HG03095 (cell line): ENCODE results near the gene FRMPD2.
"Not testable (repeated sequence)": the region's sequence is repeated elsewhere in the genome, so short reads cannot be mapped to it uniquely, and the experiment has no call there.

ENCODE experiments used
- ATAC-seq: cut with Tn5 transposase; IDR thresholded peaks from one replicate; pipeline ENCODE4 v1.9.1; 2021; ENCODE audit warnings: moderate library complexity; ENCODE audit not compliant: unreplicated experiment

FRMPD2 gene

GRCh38 chr10:48290286-48290685 is 15.8 kb upstream of the FRMPD2 start:
- ATAC-seq: no peak

GRCh38 chr10:48289501-48290238 is 15.2 kb upstream of the FRMPD2 start:
- ATAC-seq: peak; percentile 45

DNA sequence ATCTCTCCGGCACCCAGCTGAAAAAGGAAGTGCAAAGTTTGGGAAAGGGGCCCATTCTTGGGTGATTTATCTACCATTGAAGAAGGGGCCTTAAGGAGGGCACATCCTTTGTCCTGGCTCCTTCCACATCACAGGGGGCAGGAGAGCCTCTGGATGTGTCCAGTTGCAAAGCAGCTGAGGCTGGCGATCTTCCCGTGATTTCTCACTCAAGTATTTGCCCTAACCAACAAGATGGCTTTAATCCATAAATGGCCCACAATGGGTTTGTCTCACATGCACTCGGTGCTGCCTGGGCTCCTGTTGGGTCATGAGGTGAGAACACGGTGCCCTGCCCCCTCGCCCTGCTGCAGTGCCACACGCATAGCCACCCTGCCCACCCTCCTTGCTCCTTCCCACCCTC is 14.2 kb upstream of the FRMPD2 start:
- ATAC-seq: no peak

DNA sequence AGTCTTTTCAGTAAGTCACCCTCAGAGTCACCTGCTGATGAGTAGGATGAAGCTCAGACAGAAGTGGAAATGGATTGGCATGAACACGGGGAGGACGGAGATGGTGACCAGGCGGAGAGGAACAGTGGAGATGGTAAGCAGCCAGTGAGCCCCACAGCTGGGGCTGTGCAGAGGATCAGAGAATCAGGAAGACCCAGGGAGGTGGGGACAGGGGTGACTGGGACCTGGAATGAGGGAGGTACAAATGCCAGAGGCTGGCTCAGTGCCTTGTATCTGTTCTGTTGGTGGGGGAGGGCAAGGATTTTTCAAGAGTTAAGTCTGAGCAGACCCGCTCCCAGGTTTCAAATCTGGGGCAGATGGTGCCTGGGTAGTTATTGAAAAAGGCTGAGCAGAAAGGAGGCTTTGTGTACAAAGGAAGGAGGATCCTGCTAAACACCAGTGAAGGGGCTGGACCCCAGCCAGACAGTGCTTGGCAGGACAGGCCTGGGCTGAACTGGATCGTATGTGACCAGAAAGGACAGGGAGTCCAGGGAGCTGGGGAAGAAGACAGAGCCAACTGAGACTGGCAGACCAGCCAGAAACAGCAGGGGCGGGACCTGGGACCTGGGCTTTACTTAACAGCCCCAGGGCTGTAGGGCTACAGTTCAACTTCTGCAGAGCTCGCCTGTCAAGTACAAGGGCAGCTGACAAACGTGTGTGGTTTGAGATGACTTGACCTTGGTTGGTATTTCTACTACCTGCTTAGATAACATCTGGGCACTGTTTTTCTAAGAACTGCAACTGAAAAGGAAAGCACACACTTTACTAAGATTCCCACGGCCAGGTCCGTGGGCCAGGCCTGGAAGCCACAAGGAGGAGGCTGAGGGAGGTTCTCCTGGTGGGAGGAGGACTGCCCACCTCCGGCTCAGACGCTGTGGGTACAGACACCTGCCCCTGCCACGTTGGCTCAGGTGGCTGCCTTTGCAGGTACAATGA is 13.2 kb upstream of the FRMPD2 start:
- ATAC-seq: no peak

- ATAC-seq: no peak
These were observed 11.9 kb upstream of the FRMPD2 start for GRCh38 chr10:48286356-48286755.

DNA sequence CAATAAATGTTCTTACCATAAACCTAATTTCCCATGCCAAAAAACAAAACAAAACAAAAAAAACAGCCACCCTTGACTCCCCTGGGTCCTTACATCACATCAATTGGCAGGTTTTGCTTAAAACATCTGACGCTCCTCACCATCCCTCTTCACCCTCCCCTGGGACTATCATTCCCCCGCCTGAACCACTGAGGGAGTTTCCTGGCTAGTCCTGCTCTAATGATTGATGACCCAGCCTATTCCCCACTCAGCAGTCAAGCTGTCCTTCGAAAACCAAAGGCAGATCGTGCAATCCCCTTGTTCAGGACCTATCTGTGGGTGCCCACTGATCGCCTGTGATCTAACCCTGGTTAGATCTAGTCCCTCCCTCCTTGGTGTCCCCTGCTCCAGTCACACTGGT is 11.2 kb upstream of the FRMPD2 start:
- ATAC-seq: no peak

DNA sequence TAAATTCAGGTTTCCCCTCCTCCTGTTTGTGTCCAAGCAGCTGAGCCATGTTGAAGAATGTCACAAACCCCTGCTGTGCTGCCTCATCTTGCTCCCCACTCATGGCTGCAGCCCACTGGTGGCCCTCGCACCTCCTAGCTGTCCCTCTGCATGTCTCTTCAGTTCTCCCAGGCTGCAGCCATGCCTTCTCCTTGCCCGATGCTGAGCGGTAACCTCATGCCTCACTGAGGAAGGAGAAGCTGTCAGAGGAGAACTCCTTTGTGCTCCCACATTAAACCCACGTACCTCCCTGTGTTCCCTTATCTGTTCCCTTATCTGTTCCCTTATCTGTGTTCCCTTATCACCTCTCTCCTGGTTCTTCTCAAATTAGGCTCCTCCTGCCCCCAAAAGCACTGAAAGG is 10.3 kb upstream of the FRMPD2 start:
- no peak for ATAC-seq

GRCh38 chr10:48284002-48284546 is 9.6 kb upstream of the FRMPD2 start:
- no peak for ATAC-seq

DNA sequence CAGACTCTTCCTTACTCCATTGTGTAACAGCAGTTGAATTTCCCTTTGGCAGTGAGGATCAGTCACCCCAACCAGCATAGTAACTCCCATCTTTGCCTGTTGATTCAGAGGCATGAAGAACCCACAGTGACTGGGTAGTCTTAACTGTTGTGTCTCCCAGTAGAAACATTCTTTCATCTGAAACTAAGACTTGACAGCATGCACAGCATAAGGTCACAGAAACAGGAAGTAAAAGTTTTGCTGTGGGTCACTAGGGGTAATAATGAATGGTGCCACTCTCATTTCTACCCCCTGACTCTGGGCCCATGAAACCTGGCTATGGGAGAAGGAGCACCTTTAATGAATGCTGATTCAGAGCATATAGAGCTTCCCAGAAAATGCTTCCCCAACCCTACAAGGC is 8.3 kb upstream of the FRMPD2 start:
- ATAC-seq: peak; percentile 42

DNA sequence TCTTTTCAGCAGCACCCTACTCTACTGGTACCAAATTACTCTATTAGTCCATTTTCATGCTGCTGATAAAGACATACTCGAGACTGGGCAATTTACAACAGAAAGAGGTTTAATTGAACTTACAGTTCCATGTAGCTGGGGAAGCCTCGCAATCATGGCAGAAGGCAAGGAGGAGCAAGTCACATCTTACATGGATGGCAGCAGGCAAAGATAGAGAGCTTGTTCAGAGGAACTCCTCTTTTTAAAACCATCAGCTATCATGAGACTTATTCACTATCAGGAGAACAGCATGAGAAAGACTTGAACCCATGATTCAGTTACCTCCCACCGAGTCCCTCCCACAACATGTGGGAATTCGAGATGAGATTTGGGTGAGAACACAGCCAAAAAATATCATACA is 7.2 kb upstream of the FRMPD2 start:
- ATAC-seq: not testable (repeated sequence)

DNA sequence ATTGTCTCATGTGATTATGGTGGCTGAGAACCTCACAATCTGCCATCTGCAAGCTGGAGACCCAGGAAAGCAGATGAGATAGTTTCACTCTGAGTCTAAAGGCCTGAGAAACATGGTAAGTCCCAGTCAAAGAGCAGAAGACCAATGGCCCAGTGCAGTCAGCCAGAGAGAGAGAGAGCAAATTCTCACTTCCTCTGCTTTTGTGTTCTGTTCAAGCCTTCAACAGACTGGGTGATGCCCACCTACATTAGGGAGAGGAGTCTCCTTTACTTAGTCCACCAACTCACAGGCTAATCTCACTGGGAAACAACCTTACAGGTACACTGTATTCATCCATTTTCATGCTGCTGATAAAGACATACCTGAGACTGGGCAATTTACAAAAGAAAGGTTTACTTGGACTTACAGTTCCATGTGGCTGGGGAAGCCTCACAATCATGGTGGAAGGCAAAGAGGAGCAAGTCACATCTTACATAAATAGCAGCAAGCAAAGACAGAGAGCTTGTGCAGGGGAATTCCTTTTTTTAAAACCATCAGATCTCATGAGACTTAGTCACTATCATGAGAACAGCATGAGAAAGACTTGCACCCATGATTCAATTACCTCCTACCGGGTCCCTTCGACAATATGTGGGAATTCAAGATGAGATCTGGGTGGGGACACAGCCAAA is 4.7 kb upstream of the FRMPD2 start:
- peak; percentile 87 for ATAC-seq

DNA sequence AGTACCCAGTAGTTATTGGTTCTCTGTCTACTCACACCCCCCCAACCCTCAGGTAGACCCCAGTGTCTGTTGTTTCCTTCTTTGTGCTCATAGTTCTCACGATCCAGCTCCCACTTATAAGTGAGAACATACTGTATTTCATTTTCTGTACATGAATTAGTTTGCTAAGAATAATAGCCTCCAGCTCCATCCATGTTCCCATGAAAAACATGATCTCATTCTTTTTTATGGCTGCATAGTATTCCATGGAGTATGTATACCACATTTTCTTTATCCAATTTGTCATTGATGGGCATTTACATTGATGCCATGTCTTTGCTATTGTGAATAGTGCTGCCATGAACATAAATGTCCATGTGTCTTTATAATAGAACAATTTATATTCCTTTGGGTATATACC is 2.6 kb upstream of the FRMPD2 start:
- no peak for ATAC-seq

GRCh38 chr10:48273741-48274140 is 755 bp downstream of the FRMPD2 start:
- no peak for ATAC-seq

DNA sequence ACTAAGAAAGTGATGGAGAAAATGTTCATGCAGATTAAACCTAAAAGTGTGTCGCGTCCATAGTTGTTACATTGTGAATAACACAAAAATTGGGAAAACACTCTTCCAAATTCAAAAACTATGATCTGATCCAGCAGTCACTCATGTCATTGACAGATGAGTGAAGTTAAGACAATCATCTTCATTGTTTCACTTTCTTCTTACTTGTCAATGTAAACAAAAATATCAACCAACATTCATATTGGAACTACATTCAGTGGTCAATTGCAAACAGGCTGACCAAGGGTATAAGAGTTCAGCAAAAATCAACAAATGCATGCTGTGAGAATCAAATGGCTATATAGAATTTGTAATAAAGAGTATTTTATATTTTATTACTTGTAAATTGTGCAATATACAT is 1.8 kb downstream of the FRMPD2 start:
- ATAC-seq: no peak

DNA sequence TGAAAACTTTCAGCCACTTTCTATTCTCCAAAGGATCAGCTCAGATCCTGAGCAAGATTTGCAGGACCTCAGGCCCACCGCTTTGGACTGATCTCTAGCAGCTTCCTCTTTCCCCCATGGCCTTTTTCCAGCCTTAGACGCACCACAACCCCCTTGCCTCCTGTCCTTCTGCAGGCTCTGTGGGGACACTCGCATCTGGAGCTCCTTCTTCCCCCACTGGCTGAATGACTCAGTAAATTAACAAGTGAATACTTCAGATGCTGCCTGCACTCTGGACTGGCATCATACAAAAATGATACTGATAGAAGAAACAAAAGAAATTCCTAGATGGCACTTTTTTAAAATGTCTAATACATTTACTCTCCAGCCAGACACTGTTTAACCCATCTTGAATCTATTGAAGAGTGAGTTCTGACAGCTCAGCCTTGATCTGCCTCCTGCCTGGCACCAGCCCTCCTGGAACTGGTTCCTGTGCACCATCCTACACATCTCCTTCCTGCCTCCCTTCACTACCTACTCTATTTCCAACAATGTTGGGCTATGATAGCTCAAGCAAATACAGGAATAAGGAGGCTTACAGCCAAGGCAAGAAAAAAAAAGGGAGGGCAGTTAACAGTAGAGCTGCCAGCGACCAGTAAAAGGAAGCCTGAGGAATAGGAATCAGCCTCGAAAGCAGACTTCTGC is 3.3 kb downstream of the FRMPD2 start:
- no peak for ATAC-seq

DNA sequence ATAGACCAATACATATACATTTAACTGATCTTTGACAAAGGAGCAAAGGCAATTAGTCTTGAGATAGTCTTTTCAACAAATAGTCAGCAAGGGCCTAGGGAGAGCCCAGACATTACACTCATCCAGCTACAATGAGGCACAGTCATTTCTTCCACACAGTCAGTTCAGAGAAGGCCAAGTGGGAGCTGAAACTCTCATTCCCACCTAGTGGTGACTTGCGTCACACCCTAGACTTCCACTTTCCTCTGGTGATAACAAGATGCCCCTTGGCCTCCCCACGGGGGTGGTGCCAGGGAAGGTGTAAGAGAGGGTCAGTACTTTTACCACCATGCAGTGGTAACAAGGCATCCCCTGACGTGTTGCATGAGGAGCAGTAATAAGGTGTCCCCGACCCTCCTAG is 8.0 kb downstream of the FRMPD2 start:
- ATAC-seq: no peak

DNA sequence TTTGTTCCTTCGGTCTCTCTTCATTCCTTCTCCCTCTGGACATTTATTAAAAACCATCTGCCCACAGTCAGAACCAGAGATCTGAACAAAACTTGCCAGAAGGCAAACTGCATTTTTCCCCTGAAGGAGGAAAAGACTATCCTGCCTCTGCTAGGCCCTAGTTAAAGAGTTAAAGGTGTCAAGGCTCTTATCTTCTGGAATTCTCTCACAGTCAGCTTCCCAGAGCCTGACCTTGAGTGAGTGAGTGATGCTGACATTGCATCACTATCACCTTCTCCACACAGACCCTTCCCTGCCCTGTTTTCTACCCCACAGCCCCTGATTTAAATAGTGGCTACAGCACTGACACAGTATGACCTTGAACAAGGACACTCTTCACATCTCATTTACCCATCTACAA is 16.4 kb downstream of the FRMPD2 start:
- no peak for ATAC-seq

DNA sequence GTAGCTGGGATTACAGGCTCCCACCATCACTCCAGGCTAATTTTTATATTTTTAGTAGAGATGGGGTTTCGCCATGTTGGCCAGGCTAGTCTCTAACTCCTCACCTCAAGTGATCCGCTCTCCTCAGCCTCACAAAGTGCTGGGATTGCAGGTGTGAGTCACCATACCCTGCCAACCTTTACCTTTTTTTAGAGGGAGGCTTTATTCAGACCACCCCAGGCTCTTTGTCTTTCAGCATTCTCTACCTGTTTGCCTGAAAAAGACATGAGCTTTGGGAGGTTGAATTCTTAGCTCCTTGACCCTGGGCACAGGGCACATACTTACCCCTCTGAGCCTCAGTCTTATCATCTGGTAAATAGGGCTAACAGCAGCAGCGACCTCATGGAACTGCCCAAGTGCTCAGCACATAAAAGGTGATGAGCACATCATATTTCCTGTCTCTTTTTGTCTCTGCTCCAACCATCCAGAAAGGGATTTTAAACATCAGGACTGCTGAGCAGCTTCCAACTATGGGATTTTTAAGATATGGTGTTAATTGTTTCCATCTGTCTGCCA is 17.0 kb downstream of the FRMPD2 start:
- ATAC-seq: no peak

- ATAC-seq: no peak
These were observed 18.8 kb downstream of the FRMPD2 start for GRCh38 chr10:48255722-48256121.

DNA sequence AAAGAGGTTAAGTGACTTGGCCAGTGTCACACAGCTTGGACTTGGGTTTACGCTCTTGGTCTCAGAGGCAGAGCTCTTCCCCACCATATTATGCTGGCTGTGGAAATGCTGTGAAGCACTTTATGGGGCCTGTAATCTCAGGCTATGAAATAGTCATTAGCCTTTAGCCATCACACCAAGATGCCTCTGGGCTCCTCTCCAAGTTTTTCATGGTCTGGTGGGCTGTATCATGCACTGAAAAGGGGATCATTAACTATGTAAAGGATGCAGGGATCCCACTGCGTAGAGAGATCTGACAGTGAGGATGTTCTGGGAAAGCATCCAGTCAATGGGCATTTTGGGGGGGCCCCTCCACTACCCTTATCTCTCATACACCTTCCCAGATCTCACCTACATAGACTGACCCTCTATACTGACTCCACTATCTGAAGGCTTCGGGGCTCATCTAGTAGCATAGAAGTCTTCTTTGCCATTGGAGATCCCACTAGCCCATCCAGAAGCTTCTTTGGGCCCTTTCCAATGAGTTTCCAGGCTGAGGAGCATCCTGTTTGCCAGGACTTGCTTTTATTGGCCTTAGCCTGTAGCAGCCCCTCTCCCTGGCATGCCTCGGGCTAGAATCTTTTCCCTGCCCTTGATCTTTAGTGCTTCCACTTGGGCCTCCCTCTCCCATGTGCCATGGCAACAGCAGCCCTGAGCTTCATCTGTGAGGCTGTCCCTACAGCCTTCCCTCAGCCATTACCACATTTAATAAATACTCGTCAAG is 19.6 kb downstream of the FRMPD2 start:
- no peak for ATAC-seq
